Psoas muscle (tissue), 8 donors: Measurements from ENCODE around the gene BCAS1. TPM values are rescaled to one million over a fixed set of nuclear protein-coding genes. Genes with fewer than 3 reads are reported as not detected.
A peak's percentile ranks its signal among the peaks of the same experiment; 100 is the strongest.

Experiments
- ATAC-seq, 4 donors: fragments of 200-7000 bp; cut with Tn5 transposase; one replicate each; pipeline ENCODE4 v1.9.1; 2020; ENCODE audit warnings: moderate library complexity in 3 of 4, mild to moderate bottlenecking in 2 of 4
- DNase-seq, 2 donors: peaks; one replicate each; pipeline ENCODE4 v3.0.0-alpha.2; 2020
- H3K27ac ChIP-seq: fragments of 200-600 bp; one replicate; pipeline ENCODE4 v1.8.0; 2022
- H3K27me3 ChIP-seq, 3 donors: fragments of 200-600 bp in 1 of 3; one replicate each; pipeline versions ENCODE4 v1.6.1 to v1.8.0; 2013 to 2022; ENCODE audit warnings: low read length in 2 of 3, mild to moderate bottlenecking in 2 of 3, moderate library complexity in 1 of 3; ENCODE audit not compliant: insufficient read depth in 3 of 3
- H3K36me3 ChIP-seq, 2 donors: fragments of 200-600 bp in 1 of 2; one replicate each; pipeline versions ENCODE4 v1.6.1 to v1.8.0; 2013 to 2022; ENCODE audit warnings: low read depth in 1 of 2, mild to moderate bottlenecking in 1 of 2, moderate library complexity in 1 of 2; ENCODE audit not compliant: insufficient read depth in 1 of 2
- H3K4me1 ChIP-seq: fragments of 200-600 bp; one replicate; pipeline ENCODE4 v1.8.0; 2022
- H3K4me3 ChIP-seq: fragments of 200-600 bp; one replicate; pipeline ENCODE4 v1.8.0; 2022; ENCODE audit warnings: mild to moderate bottlenecking
- H3K9me3 ChIP-seq: fragments of 200-600 bp; one replicate; pipeline ENCODE4 v1.8.0; 2022
- WGBS, 3 donors: extraction: QIAGEN DNeasy Blood & Tissue Kit; methylation state at CpG; one replicate each; pipeline versions ENCODE4 v1.1.6 to v1.1.7; 2013; 5-methylcytosine and 5-hydroxymethylcytosine counted together
- intact Hi-C, 2 donors: fragments of 100-400 bp; cut with DNase I; formaldehyde crosslinking; loops; one replicate each; pipeline versions ENCODE4 v1.11.0 to v1.14.2; 2022
- polyA plus RNA-seq, 3 donors: library from polyadenylated mRNA; stranded (reverse); fragments of 200-250 nt; gene quantifications; one replicate each; pipeline ENCODE4 v1.2.3, GENCODE V29; 2013
- total RNA-seq, 4 donors: library from RNA; stranded (reverse); fragmentation: NEBNext Ultra II Directional in 2 of 4; extraction: Animal tissue kit (Norgen Biotek cat#: 25700) in 2 of 4; gene quantifications; one replicate each; pipeline versions ENCODE4 v1.2.1 to v1.2.4, GENCODE V29; 2021 to 2023
- TF ChIP-seq, protein P1 (sequence below): fragments of 200-600 bp; IDR thresholded peaks from one replicate; pipeline ENCODE4 v1.8.0; 2022; ENCODE audit warnings: antibody characterized with exemption
- donor health status: healthy with polysubstance abuse.
- donor health status: DM: no; HTN: no; CAD: no; lungs with moderate emphysema.
- donor health status: Bipolar disorder and iron deficiency.
- donor health status: healthy.
- donor health status: DM: yes; HTN: yes; CAD: no.
- donor health status: DM: no; HTN: no; CAD: no.
- donor health status: DM: no; HTN: no; CAD: no.
- donor health status: DM: yes; HTN: yes; CAD: no.

Gene BCAS1
- total and polyA plus RNA-seq, 7 donors: 0.01 to 0.26 (median 0.16) TPM; not detected in 2

DNA sequence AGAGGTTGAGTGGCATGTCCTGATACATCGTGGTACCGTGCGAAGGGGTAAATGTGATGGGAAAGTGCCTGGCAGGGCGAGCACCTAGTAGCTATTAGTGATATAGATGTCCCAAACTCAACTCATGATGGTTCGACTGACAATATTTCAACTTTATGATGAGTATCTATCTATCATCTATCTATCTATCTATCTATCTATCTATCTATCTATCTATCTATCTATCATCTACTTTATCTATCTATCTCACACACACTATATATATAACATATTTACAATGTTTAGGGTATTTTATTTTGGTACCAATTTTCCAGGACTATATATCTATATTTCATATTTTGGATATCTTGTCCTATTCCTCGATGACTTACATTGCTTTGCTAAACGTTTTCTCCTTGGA lies 5.5 kb downstream of the BCAS1 start:
- no peak for ATAC-seq

DNA sequence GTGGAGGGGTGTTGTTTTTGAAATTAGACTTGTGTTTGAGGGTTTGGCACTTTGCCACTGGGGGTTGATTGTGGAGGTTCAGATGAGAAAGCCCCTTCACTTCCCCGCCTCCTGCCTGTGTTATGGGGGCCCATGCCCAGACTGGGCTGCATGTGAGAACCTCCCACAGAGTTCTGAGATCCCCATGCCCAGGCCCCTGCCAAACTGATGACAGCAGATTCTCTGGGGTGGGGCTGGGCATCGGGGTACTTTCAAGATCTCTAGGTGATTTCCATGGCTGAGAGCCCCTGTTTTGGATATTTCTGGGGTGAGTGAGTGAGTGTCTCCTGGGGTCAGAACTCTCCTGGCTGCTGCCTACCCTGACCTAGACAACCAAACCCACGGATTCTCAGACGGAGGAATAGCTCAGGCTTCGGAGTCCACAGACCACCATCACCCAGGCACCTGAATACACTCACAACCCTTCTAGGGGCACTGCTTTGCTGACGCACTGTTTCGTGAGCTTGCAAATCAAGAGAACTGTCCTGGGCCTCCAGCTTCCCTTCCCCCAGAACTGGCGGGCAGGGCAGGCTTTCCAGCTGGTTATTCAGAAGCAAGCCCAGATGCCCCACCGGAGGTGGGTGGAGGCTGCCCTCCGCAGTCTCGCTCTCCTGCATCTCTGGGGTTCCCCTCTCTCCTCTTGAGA lies 6.3 kb downstream of the BCAS1 start:
- Histone ChIP-seq H3K4me3 (no peak overlapping the region), H3K36me3 (no peaks in the 10 kb centered on the region), H3K27ac (no peak overlapping the region), H3K9me3 (no peaks in the 10 kb centered on the region), H3K27me3 (peaks cover 0 to 2% (median 0%) of the 10 kb centered on the region in 3 donors), H3K4me1 (no peaks in the 10 kb centered on the region)
- DNase-seq (no peak), ATAC-seq (no peak)
- 60 to 72% (median 65%) methylated on average over 11 of the region's 11 CpGs for WGBS, 3 donors
- intact Hi-C loops: no loop called here
- TF ChIP-seq, protein P1, sequence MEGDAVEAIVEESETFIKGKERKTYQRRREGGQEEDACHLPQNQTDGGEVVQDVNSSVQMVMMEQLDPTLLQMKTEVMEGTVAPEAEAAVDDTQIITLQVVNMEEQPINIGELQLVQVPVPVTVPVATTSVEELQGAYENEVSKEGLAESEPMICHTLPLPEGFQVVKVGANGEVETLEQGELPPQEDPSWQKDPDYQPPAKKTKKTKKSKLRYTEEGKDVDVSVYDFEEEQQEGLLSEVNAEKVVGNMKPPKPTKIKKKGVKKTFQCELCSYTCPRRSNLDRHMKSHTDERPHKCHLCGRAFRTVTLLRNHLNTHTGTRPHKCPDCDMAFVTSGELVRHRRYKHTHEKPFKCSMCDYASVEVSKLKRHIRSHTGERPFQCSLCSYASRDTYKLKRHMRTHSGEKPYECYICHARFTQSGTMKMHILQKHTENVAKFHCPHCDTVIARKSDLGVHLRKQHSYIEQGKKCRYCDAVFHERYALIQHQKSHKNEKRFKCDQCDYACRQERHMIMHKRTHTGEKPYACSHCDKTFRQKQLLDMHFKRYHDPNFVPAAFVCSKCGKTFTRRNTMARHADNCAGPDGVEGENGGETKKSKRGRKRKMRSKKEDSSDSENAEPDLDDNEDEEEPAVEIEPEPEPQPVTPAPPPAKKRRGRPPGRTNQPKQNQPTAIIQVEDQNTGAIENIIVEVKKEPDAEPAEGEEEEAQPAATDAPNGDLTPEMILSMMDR: no peak

More for the DNA sequence above, 5.5 kb downstream of the BCAS1 start:
- Histone ChIP-seq H3K4me1 (no peaks in the 10 kb centered on the region), H3K4me3 (no peak overlapping the region), H3K9me3 (no peaks in the 10 kb centered on the region), H3K36me3 (no peaks in the 10 kb centered on the region), H3K27ac (no peak overlapping the region), H3K27me3 (peaks cover 0 to 2% (median 0%) of the 10 kb centered on the region in 3 donors)
- DNase-seq: no peak
- intact Hi-C loops: no loop called here
- WGBS, 3 donors: 73 to 85% (median 83%) methylated on average over 7 of the region's 7 CpGs
- TF ChIP-seq, protein P1: no peak

DNA sequence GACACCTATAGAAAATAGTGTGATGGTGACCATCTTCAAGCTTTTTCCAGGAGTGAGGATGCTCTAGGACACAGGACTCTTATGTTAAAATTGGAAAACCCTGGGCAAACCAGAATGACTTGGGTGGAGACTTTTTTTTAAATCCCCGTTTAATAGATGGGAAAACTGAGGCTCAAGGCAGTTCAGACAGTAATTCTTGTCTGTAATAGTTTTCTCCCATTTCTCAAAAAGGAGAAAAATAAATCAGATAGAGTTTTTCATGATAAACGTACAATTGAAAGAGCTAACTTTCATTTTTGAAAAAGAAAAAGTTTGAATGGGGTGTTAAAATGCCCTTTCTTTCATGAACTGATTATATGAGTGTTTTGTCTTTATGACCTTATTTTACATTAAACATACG lies 6.8 kb downstream of the BCAS1 start:
- intact Hi-C loops: no loop called here

DNA sequence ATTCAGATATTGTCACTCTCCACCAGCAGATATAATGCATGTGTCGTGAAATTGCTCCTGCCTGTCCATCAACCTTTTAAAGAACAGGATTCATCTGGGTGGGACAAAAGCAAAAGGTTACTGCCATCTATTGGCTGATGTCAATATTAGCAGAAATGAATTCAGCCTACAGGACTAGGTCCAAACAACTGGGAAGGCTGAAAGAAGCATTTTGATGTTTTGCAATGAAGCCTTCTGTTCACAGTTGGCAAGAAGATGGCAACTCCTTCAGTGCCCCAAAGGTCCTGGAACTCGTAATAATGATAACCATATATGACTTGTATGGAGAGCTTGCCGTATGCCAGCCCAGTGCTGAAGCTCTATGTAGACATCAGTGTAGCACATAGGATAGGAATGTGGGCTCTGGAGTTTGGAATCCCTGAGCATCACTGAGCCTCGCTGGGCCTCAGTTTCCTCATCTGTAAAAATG lies 7.5 kb downstream of the BCAS1 start:
- ATAC-seq: peak in 1 of 4 donors; percentile 55

More for the DNA sequence above, 6.8 kb downstream of the BCAS1 start:
- H3K4me1 ChIP-seq: no peaks in the 10 kb centered on the region
- DNase-seq (no peak), ATAC-seq (no peak)
- peaks cover 0 to 2% (median 0%) of the 10 kb centered on the region in 3 donors for H3K27me3 ChIP-seq
- H3K9me3 ChIP-seq: no peaks in the 10 kb centered on the region
- no peak overlapping the region for H3K4me3 ChIP-seq
- WGBS, 3 donors: 70 to 90% (median 83%) methylated on average over 3 of the region's 3 CpGs
- no peaks in the 10 kb centered on the region for H3K36me3 ChIP-seq
- H3K27ac ChIP-seq: no peak overlapping the region
- TF ChIP-seq, protein P1: no peak

More for the DNA sequence above, 7.5 kb downstream of the BCAS1 start:
- Histone ChIP-seq H3K27ac (no peak overlapping the region), H3K4me1 (no peaks in the 10 kb centered on the region), H3K4me3 (no peak overlapping the region), H3K27me3 (peaks cover 0 to 2% (median 0%) of the 10 kb centered on the region in 3 donors), H3K9me3 (no peaks in the 10 kb centered on the region), H3K36me3 (no peaks in the 10 kb centered on the region)
- TF ChIP-seq, protein P1: peak; percentile 37
- no peak for DNase-seq
- intact Hi-C loops: no loop called here
- 40 to 47% (median 46%) methylated on average over 4 of the region's 4 CpGs for WGBS, 3 donors
